Measurements from ENCODE around the gene SDR42E2.

DNA sequence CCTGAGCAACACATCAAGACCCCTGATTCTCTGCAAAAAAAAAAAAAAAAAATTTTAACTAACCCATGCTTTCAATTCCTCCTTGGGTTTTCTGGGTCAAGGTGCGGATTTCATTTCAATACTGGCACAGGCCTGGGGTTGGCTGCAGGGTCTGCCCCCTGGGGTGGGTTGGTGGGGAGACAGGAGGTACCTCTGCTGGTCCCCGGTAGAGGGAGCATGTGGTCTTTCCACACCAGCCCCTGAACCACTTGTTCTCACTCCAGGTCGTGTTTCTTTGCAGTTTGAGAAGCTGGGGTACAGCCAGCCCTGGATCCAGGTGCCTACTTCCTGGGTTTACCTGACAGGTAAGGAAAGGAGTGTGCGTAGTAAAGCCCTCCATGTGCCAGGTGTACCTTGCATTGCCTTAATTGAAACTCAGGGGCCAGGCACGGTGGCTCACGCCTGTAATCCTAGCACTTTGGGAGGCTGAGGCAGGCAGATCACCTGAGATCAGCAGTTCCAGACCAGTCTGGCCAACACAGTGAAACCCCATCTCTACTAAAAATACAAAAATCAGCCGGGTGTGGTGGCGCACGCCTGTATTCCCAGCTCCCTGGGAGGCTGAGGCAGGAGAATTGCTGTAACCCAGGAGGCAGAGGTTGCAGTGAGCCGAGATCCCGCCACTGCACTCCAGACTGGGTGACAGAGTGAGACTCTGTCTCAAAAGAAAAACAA is 21.8 kb downstream of the SDR42E2 start:
- TF ChIP-seq, protein P1, sequence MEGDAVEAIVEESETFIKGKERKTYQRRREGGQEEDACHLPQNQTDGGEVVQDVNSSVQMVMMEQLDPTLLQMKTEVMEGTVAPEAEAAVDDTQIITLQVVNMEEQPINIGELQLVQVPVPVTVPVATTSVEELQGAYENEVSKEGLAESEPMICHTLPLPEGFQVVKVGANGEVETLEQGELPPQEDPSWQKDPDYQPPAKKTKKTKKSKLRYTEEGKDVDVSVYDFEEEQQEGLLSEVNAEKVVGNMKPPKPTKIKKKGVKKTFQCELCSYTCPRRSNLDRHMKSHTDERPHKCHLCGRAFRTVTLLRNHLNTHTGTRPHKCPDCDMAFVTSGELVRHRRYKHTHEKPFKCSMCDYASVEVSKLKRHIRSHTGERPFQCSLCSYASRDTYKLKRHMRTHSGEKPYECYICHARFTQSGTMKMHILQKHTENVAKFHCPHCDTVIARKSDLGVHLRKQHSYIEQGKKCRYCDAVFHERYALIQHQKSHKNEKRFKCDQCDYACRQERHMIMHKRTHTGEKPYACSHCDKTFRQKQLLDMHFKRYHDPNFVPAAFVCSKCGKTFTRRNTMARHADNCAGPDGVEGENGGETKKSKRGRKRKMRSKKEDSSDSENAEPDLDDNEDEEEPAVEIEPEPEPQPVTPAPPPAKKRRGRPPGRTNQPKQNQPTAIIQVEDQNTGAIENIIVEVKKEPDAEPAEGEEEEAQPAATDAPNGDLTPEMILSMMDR (IDR thresholded peaks at IDR 0.05): no peak
- no peak for TF ChIP-seq POLR2A (IDR thresholded peaks at IDR 0.05)
